Karpas-422 (cell line): ENCODE measurements around the gene FTCD. TPM values are rescaled to one million over a fixed set of nuclear protein-coding genes. Genes with fewer than 3 reads are reported as not detected.

Experiments used
- DNase-seq: peaks from one replicate; pipeline ENCODE4 v3.0.0-alpha.2; 2015
- H2AFZ ChIP-seq: fragments of 200-600 bp; sonication (generic); 2 replicates; pipeline ENCODE4 v1.6.1; 2014; ENCODE audit warnings: antibody characterized with exemption, low read length, mixed read lengths
- H3K27ac ChIP-seq: fragments of 200-600 bp; sonication (generic); 2 replicates; pipeline ENCODE4 v1.5.1; 2014; ENCODE audit warnings: mild to moderate bottlenecking, low read length, moderate library complexity
- H3K27me3 ChIP-seq: fragments of 200-600 bp; sonication (generic); 2 replicates; pipeline ENCODE4 v1.6.1; 2014; ENCODE audit warnings: low read length, mixed read lengths
- H3K36me3 ChIP-seq: fragments of 200-600 bp; sonication (generic); 2 replicates; pipeline ENCODE4 v1.6.1; 2014; ENCODE audit warnings: low read length, mixed read lengths; ENCODE audit not compliant: insufficient read depth
- H3K4me1 ChIP-seq: fragments of 200-600 bp; sonication (generic); 2 replicates; pipeline ENCODE4 v1.6.1; 2014; ENCODE audit warnings: mild to moderate bottlenecking, low read length, mixed read lengths
- H3K4me2 ChIP-seq: fragments of 200-600 bp; sonication (generic); 2 replicates; pipeline ENCODE4 v1.6.1; 2014; ENCODE audit warnings: low read length, low read depth, mild to moderate bottlenecking; ENCODE audit not compliant: poor library complexity, severe bottlenecking
- H3K4me3 ChIP-seq: fragments of 200-600 bp; sonication (generic); 2 replicates; pipeline ENCODE4 v1.5.1; 2014; ENCODE audit warnings: mild to moderate bottlenecking, antibody characterized with exemption, low read length, mixed read lengths
- H3K79me2 ChIP-seq: fragments of 200-600 bp; sonication (generic); 2 replicates; pipeline ENCODE4 v1.6.1; 2014; ENCODE audit warnings: mild to moderate bottlenecking, low read length, mixed read lengths
- H3K9ac ChIP-seq: fragments of 200-600 bp; sonication (generic); 2 replicates; pipeline ENCODE4 v1.6.0; 2014; ENCODE audit warnings: low read length
- H3K9me2 ChIP-seq: fragments of 200-600 bp; sonication (generic), shearing (Covaris generic); replicated peaks from 2 replicates; pipeline ENCODE4 v1.6.0; 2014; ENCODE audit warnings: mild to moderate bottlenecking, low read length, moderate library complexity; ENCODE audit not compliant: insufficient read depth
- H3K9me3 ChIP-seq: fragments of 300-700, 200-600 bp; sonication (generic); 2 replicates; pipeline ENCODE4 v1.6.1; 2014; ENCODE audit warnings: low read length, mixed read lengths
- H4K20me1 ChIP-seq: fragments of 200-600 bp; sonication (generic); 2 replicates; pipeline ENCODE4 v1.6.1; 2014; ENCODE audit warnings: mild to moderate bottlenecking, antibody characterized with exemption, low read length, low read depth; ENCODE audit not compliant: insufficient read depth
- total RNA-seq: library from RNA; depleted of rRNA; stranded (reverse); fragments of >200 nt; shearing (Covaris generic); gene quantifications from 2 replicates; pipeline ENCODE4 v1.2.3, GENCODE V29; 2014; ENCODE audit warnings: low replicate concordance

FTCD gene
- total RNA-seq, 1 experiment from 2014 or later, result not detected

GRCh38 chr21:46195595-46196195, 40.3 kb upstream of the FTCD start:
- H3K4me3 ChIP-seq, result no peak overlapping the region
- H3K9ac ChIP-seq, result no peak overlapping the region
- peaks cover 43% of the 10 kb centered on the region for H3K36me3 ChIP-seq
- no peaks in the 10 kb centered on the region for H3K9me3 ChIP-seq
- no peak overlapping the region for H2AFZ ChIP-seq
- H3K4me2 ChIP-seq, result no peak overlapping the region
- no peaks in the 10 kb centered on the region for H3K4me1 ChIP-seq
- no peak overlapping the region for H3K27ac ChIP-seq
- DNase-seq, result no peak
- H3K9me2 ChIP-seq, result no peaks in the 10 kb centered on the region
- no peaks in the 10 kb centered on the region for H4K20me1 ChIP-seq
- H3K27me3 ChIP-seq, result no peaks in the 10 kb centered on the region
- peaks cover 6% of the 10 kb centered on the region for H3K79me2 ChIP-seq

DNA sequence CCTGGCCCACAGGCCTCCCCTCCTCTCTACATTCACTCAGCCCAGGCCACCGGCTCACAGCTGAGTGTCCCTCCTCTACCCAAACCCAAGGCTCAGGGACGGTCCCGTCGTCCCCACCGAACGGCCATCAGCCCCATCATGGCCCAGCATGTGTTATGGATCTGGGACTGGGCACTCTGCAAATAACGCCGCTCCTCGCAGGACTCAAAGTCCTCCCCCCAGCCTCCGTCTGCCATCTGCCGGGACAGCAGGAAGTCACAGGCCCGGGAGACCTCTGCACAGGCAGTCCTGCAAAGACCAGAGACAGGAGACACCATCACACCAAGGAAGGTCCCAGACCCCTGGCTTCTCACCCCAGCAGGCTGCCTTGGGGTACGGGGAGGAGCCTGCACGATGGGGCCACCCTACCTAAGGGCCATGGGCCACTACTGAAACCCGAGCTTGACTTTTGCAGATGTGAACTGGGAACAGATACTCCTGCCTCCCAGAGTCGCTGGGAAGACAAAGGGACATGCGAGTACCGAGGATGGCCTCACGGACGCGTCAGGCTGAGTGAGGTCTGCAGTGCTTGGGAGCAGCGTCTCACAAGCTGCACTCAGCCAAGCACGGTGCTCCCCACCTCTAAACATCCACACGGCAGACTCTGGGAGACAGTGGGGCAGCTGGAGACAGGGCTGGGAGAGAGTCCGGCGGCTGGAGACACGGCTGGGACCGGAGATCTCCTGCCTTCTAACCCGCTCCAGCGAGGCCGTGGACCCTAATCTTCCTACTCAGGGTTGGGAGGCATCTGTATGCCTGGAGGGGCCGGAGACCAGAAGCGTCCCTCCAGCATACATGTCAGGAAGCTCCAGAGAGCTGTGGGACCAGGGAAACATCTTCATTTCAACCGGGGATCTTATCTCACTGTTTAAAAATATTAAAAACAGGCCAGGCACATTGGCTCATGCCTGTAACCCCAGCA, 39.3 kb upstream of the FTCD start:
- Histone ChIP-seq H3K4me2 (no peak overlapping the region), H2AFZ (no peak overlapping the region)
- no peak for DNase-seq

DNA sequence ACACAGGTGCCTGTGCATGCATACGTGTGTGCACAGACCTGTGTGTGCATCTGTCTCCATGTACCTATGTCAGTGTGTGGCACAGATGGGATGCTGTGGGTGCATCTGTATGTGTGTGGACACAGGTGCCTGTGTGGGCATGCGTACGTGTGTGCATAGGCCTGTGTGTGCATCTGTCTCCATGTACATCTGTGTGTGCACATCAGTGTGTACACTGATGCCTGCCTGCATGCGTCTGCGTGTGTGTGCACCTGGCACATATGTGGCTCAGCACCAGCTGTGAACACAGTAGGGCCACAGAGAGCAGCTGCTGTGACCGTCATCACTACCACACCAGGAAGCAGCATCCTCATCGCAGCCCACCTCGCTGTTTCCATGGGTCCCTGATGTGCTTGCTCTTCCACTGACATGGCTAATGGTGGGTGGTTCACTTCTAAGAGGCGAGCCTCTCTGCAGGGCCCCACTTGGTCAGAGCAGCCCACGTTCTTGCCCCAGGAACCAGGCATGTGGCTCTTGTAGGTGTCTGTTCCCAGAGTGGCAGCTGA, 38.5 kb upstream of the FTCD start:
- peaks cover 26% of the 10 kb centered on the region; the same call in 1 of the 2 replicates for H3K36me3 ChIP-seq

More for the DNA sequence above, 39.3 kb upstream of the FTCD start:
- H3K9me3 ChIP-seq, result no peaks in the 10 kb centered on the region
- peaks cover 32% of the 10 kb centered on the region for H3K36me3 ChIP-seq
- H4K20me1 ChIP-seq, result no peaks in the 10 kb centered on the region
- no peaks in the 10 kb centered on the region for H3K27me3 ChIP-seq
- no peak overlapping the region for H3K27ac ChIP-seq
- H3K4me3 ChIP-seq, result no peak overlapping the region
- no peaks in the 10 kb centered on the region for H3K9me2 ChIP-seq
- H3K9ac ChIP-seq, result no peak overlapping the region
- peaks cover 6% of the 10 kb centered on the region for H3K79me2 ChIP-seq
- no peaks in the 10 kb centered on the region for H3K4me1 ChIP-seq

GRCh38 chr21:46191686-46192575, 36.6 kb upstream of the FTCD start:
- no peak overlapping the region for H2AFZ ChIP-seq
- no peak overlapping the region for H3K9ac ChIP-seq
- H3K4me3 ChIP-seq, result no peak overlapping the region
- no peak for DNase-seq
- H3K4me1 ChIP-seq, result peaks cover 3% of the 10 kb centered on the region; the same call in 1 of the 2 replicates
- no peak overlapping the region for H3K27ac ChIP-seq
- H3K4me2 ChIP-seq, result no peak overlapping the region
- H3K36me3 ChIP-seq, result peaks cover 16% of the 10 kb centered on the region; the same call in 1 of the 2 replicates
- no peaks in the 10 kb centered on the region for H3K27me3 ChIP-seq
- H3K9me3 ChIP-seq, result no peaks in the 10 kb centered on the region
- no peaks in the 10 kb centered on the region for H4K20me1 ChIP-seq
- no peaks in the 10 kb centered on the region for H3K79me2 ChIP-seq
- no peaks in the 10 kb centered on the region for H3K9me2 ChIP-seq

More for the DNA sequence above, 38.5 kb upstream of the FTCD start:
- peaks cover 6% of the 10 kb centered on the region for H3K79me2 ChIP-seq
- no peaks in the 10 kb centered on the region for H3K9me3 ChIP-seq
- no peaks in the 10 kb centered on the region for H4K20me1 ChIP-seq
- no peak overlapping the region for H2AFZ ChIP-seq
- no peak overlapping the region for H3K9ac ChIP-seq
- no peaks in the 10 kb centered on the region for H3K9me2 ChIP-seq
- no peak for DNase-seq
- H3K27ac ChIP-seq, result no peak overlapping the region
- no peaks in the 10 kb centered on the region for H3K27me3 ChIP-seq
- H3K4me3 ChIP-seq, result no peak overlapping the region
- H3K4me2 ChIP-seq, result no peak overlapping the region
- no peaks in the 10 kb centered on the region for H3K4me1 ChIP-seq

DNA sequence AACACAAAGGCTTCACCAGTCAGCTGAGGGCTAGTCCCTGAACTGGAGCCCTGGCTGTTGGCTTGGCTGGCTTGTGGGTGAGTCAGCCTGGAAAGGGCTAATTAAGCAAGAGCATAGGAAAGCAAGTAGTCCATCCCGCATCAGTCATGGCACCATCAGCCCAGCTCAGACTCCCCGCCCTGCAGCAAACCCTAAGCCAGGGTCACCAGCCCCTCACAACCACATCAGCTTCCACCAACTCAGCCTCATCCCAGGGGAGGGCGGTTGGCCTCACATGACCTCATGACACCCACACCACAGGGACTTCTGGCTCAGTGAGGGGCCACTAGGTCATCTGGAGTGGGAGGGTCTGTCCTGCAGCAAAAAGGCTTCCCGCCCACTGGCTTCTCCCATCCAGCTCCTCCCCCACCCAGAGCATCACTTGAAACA, 35.9 kb upstream of the FTCD start:
- peaks cover 7% of the 10 kb centered on the region for H3K4me1 ChIP-seq

GRCh38 chr21:46190491-46191131, 35.2 kb upstream of the FTCD start:
- H3K4me3 ChIP-seq, result no peak overlapping the region
- H2AFZ ChIP-seq, result no peak overlapping the region
- peaks cover 10% of the 10 kb centered on the region; the same call in 1 of the 2 replicates for H3K36me3 ChIP-seq
- H4K20me1 ChIP-seq, result no peaks in the 10 kb centered on the region
- H3K9me3 ChIP-seq, result no peaks in the 10 kb centered on the region
- no peak for DNase-seq
- H3K4me2 ChIP-seq, result no peak overlapping the region
- H3K27ac ChIP-seq, result no peak overlapping the region
- H3K27me3 ChIP-seq, result no peaks in the 10 kb centered on the region
- H3K9ac ChIP-seq, result no peak overlapping the region
- H3K4me1 ChIP-seq, result peaks cover 14% of the 10 kb centered on the region
- H3K9me2 ChIP-seq, result no peaks in the 10 kb centered on the region
- H3K79me2 ChIP-seq, result no peaks in the 10 kb centered on the region

More for the DNA sequence above, 35.9 kb upstream of the FTCD start:
- Histone ChIP-seq H3K9me3 (no peaks in the 10 kb centered on the region), H3K79me2 (no peaks in the 10 kb centered on the region), H4K20me1 (no peaks in the 10 kb centered on the region), H3K4me2 (no peak overlapping the region), H3K9ac (no peak overlapping the region), H3K27me3 (no peaks in the 10 kb centered on the region), H3K4me3 (no peak overlapping the region), H2AFZ (no peak overlapping the region), H3K9me2 (no peaks in the 10 kb centered on the region), H3K36me3 (peaks cover 14% of the 10 kb centered on the region; the same call in 1 of the 2 replicates), H3K27ac (no peak overlapping the region)
- no peak for DNase-seq

DNA sequence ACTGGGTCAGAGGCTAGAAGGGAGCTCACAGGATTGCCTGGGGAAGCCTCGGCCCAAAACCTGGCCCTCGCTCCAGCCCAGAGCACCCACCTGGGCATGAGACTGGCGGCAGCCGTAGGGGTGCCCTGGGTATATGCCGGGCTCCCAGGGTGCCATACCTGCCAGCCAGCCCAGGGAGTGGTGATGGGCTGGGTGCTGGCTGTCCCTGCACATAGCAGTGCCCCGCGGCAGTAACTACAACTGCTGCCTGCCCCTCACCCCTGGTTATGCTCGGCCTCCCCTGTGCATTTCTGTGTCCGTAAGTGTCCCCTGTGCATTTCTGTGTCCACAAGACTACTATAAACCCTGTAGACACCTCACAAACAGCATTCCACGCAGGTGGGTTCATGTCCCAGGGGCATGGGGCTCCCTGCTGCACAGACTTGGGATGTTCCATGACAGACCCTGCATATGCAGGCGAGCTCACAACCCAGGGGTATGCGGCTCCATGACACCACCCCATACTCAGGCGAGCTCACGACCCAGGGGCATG, 34.6 kb upstream of the FTCD start:
- Histone ChIP-seq H3K4me2 (no peak overlapping the region), H3K27me3 (no peaks in the 10 kb centered on the region)

More for the DNA sequence above, 34.6 kb upstream of the FTCD start:
- Histone ChIP-seq H3K4me1 (peaks cover 19% of the 10 kb centered on the region), H3K27ac (no peak overlapping the region), H3K4me3 (no peak overlapping the region), H3K36me3 (peaks cover 9% of the 10 kb centered on the region; the same call in 1 of the 2 replicates), H3K79me2 (no peaks in the 10 kb centered on the region), H2AFZ (no peak overlapping the region), H3K9me2 (no peaks in the 10 kb centered on the region), H3K9ac (no peak overlapping the region), H3K9me3 (no peaks in the 10 kb centered on the region), H4K20me1 (no peaks in the 10 kb centered on the region)
- no peak for DNase-seq
